ENCODE data around the gene SOX14.
A peak's percentile ranks its signal among the peaks of the same experiment; 100 is the strongest.

The SOX14 gene

GRCh38 chr3:137764001-137764433 is at the start of gene SOX14:
TSS of gene SOX14 (plus strand) at chr3:137764315. CDS start at chr3:137764785, 470 bp downstream.
- Histone ChIP-seq H3K36me3 (no peaks in the 10 kb centered on the region), H3K9me3 (no peaks in the 10 kb centered on the region), H3K4me3 (peak within 1 kb of the TSS in 1 of 2 donors; percentile 1), H3K27ac (no peak within 1 kb of the TSS), H3K27me3 (peaks cover 0 to 95% of the 10 kb centered on the region in 2 donors), H3K4me1 (peaks cover 0 to 67% (median 30%) of the 10 kb centered on the region in 4 donors)
- TF ChIP-seq CTCF (IDR thresholded peaks at IDR 0.05), result no peak
- intact Hi-C loops (cut with DNase I; ENCODE audit: low total_unique reads), result no loop called here
- no peak for DNase-seq

- Histone ChIP-seq H3K27ac (no peak overlapping the region), H3K27me3 (no peaks in the 10 kb centered on the region), H3K4me3 (no peak overlapping the region), H3K36me3 (no peaks in the 10 kb centered on the region), H3K4me1 (no peaks in the 10 kb centered on the region), H3K9me3 (peaks cover 0 to 11% (median 10%) of the 10 kb centered on the region in 3 donors)
- DNase-seq, result no peak
- intact Hi-C loops (cut with DNase I; ENCODE audit: low total_unique reads), result no loop called here
- no peak for TF ChIP-seq CTCF (IDR thresholded peaks at IDR 0.05)
Observed at GRCh38 chr3:137714551-137714950, 49.6 kb upstream of the SOX14 start.

- H3K9me3 ChIP-seq, result peaks cover 0 to 2% (median 0%) of the 10 kb centered on the region in 3 donors
- no peak for DNase-seq
- TF ChIP-seq CTCF (IDR thresholded peaks at IDR 0.05), result no peak
- no peak overlapping the region for H3K4me3 ChIP-seq
- no peaks in the 10 kb centered on the region for H3K36me3 ChIP-seq
- intact Hi-C loops (cut with DNase I; ENCODE audit: low total_unique reads), result no loop called here
- H3K27me3 ChIP-seq, result no peaks in the 10 kb centered on the region
- no peak overlapping the region for H3K27ac ChIP-seq
- H3K4me1 ChIP-seq, result no peaks in the 10 kb centered on the region
Observed at GRCh38 chr3:137724240-137724639, 39.9 kb upstream of the SOX14 start.

GRCh38 chr3:137737208-137737607 is 26.9 kb upstream of the SOX14 start:
- TF ChIP-seq CTCF (IDR thresholded peaks at IDR 0.05), result no peak
- H3K27me3 ChIP-seq, result no peaks in the 10 kb centered on the region
- H3K4me1 ChIP-seq, result no peaks in the 10 kb centered on the region
- H3K9me3 ChIP-seq, result peaks cover 0 to 10% (median 0%) of the 10 kb centered on the region in 3 donors
- intact Hi-C loops (cut with DNase I; ENCODE audit: low total_unique reads), result no loop called here
- H3K36me3 ChIP-seq, result no peaks in the 10 kb centered on the region
- no peak overlapping the region for H3K4me3 ChIP-seq
- H3K27ac ChIP-seq, result no peak overlapping the region
- no peak for DNase-seq

GRCh38 chr3:137738710-137739109 is 25.4 kb upstream of the SOX14 start:
- DNase-seq, result no peak
- Histone ChIP-seq H3K36me3 (no peaks in the 10 kb centered on the region), H3K4me1 (no peaks in the 10 kb centered on the region), H3K4me3 (no peak overlapping the region), H3K9me3 (peaks cover 0 to 10% (median 0%) of the 10 kb centered on the region in 3 donors), H3K27ac (no peak overlapping the region), H3K27me3 (no peaks in the 10 kb centered on the region)
- TF ChIP-seq CTCF (IDR thresholded peaks at IDR 0.05), result no peak
- intact Hi-C loops (cut with DNase I; ENCODE audit: low total_unique reads), result no loop called here

GRCh38 chr3:137743608-137744007 is 20.5 kb upstream of the SOX14 start:
- no peak for TF ChIP-seq CTCF (IDR thresholded peaks at IDR 0.05)
- H3K4me1 ChIP-seq, result no peaks in the 10 kb centered on the region
- intact Hi-C loops (cut with DNase I; ENCODE audit: low total_unique reads), result no loop called here
- H3K4me3 ChIP-seq, result no peak overlapping the region
- no peak overlapping the region for H3K27ac ChIP-seq
- H3K9me3 ChIP-seq, result no peaks in the 10 kb centered on the region
- no peaks in the 10 kb centered on the region for H3K36me3 ChIP-seq
- H3K27me3 ChIP-seq, result peaks cover 0 to 3% of the 10 kb centered on the region in 2 donors
- no peak for DNase-seq

All from tibial artery (tissue), 4 donors.